HepG2 (cell line): ENCODE measurements around the gene FSD2. TPM values are rescaled to one million over a fixed set of nuclear protein-coding genes. Genes with fewer than 3 reads are reported as not detected.

Experiments used
- ATAC-seq: fragments of 200-7000 bp; cut with Tn5 transposase; 3 replicates; pipeline ENCODE4 v1.9.1; 2020; ENCODE audit warnings: mild to moderate bottlenecking, moderate library complexity
- BruUV-seq: library from RNA; stranded (reverse); fragments of 400-500 nt; replicated peaks from 2 replicates; lab custom pipeline; 2021; lab: Mats Ljungman, UMichigan
- CTCF ChIA-PET: fragments of 300-600 bp; formaldehyde crosslinking; extraction: SDS; loops from one replicate; lab custom pipeline; 2021; ENCODE audit warnings: low total read pairs, inconsistent platforms, low intra/inter-chr PET ratio; lab: Yijun Ruan, JAX
- POLR2A ChIA-PET: fragments of 350-600 bp; sonication (Branson Sonifier 250); formaldehyde crosslinking; loops from one replicate; lab custom pipeline; 2020; ENCODE audit warnings: antibody characterized with exemption, inconsistent platforms; lab: Yijun Ruan, JAX
- DNase-seq: peaks from one replicate; pipeline ENCODE4 v3.0.0-alpha.2; 2015; ENCODE audit warnings: low spot score
- FAIRE-seq: peaks from 3 replicates; lab custom pipeline; 2011; peaks lifted over from hg19 to GRCh38; lab: Jason Lieb, UNC
- H2AFZ ChIP-seq: one replicate; pipeline ENCODE4 v1.6.1; 2011; ENCODE audit warnings: low read length, inconsistent platforms
- H3K27ac ChIP-seq: fragments of 300-600 bp; 3 replicates; pipeline ENCODE4 v1.8.0; 2011; ENCODE audit warnings: mixed run types, mild to moderate bottlenecking, mixed read lengths, low read length, inconsistent platforms; ENCODE audit not compliant: insufficient read depth; ENCODE audit errors: extremely low read length
- H3K27me3 ChIP-seq, 2 experiments: fragments of 200-600 bp in 1 of 2; 2 replicates in 1 of 2; 3 replicates in 1 of 2; pipeline versions ENCODE4 v1.6.0 to v1.8.0; 2011; ENCODE audit warnings: low read length in 2 of 2, mild to moderate bottlenecking in 2 of 2, moderate library complexity in 2 of 2, inconsistent platforms in 1 of 2; ENCODE audit not compliant: insufficient read depth in 2 of 2, control insufficient read depth in 1 of 2
- H3K36me3 ChIP-seq, 2 experiments: fragments of 200-600 bp in 1 of 2; replicated peaks in 1 of 2; 2 replicates in 1 of 2; 3 replicates in 1 of 2; pipeline versions ENCODE4 v1.5.1 to v1.8.0; 2011; ENCODE audit warnings: low read length in 2 of 2, inconsistent platforms in 1 of 2; ENCODE audit not compliant: insufficient read depth in 2 of 2, control insufficient read depth in 1 of 2
- H3K4me1 ChIP-seq: 2 replicates; pipeline ENCODE4 v1.5.1; 2012; ENCODE audit warnings: low read length, inconsistent platforms; ENCODE audit not compliant: insufficient read depth
- H3K4me2 ChIP-seq: 2 replicates; pipeline ENCODE4 v1.6.0; 2011; ENCODE audit warnings: low read depth, low read length, inconsistent platforms
- H3K4me3 ChIP-seq, 3 experiments: fragments of 200-600 bp in 1 of 3; sonication (generic), shearing (Covaris generic) in 1 of 3; replicated peaks in 1 of 3; 2 replicates each; pipeline ENCODE4 v1.5.1; 2011 to 2016; ENCODE audit warnings: low read length in 3 of 3, inconsistent platforms in 2 of 3, low read depth in 2 of 3, mild to moderate bottlenecking in 2 of 3, control low read depth in 1 of 3, mixed read lengths in 1 of 3; ENCODE audit not compliant: insufficient read depth in 1 of 3
- H3K79me2 ChIP-seq: one replicate; pipeline ENCODE4 v1.6.1; 2011; ENCODE audit warnings: low read length, inconsistent platforms; ENCODE audit not compliant: insufficient read depth
- H3K9ac ChIP-seq: 2 replicates; pipeline ENCODE4 v1.6.0; 2011; ENCODE audit warnings: mild to moderate bottlenecking, low read depth, low read length, inconsistent platforms; ENCODE audit not compliant: insufficient read depth
- H3K9me3 ChIP-seq: 2 replicates; pipeline ENCODE4 v1.5.1; 2012; ENCODE audit warnings: mild to moderate bottlenecking, low read length
- H4K20me1 ChIP-seq: 2 replicates; pipeline ENCODE4 v1.6.0; 2011; ENCODE audit warnings: inconsistent platforms, mild to moderate bottlenecking, low read length, moderate library complexity; ENCODE audit not compliant: insufficient read depth
- AKNA ChIP-seq: sonication (generic); formaldehyde crosslinking; IDR thresholded peaks from 2 replicates; pipeline ENCODE4 v1.4.0; 2020; ENCODE audit warnings: missing genetic modification reagents, borderline replicate concordance
- KMT2A ChIP-seq: sonication (generic); formaldehyde crosslinking; IDR thresholded peaks from 2 replicates; pipeline ENCODE4 v1.4.0; 2020; ENCODE audit warnings: missing genetic modification reagents
- POLR2G ChIP-seq: fragments of 200-400 bp; formaldehyde crosslinking; IDR thresholded peaks from 2 replicates; pipeline ENCODE4 v1.6.1; 2018; ENCODE audit warnings: mild to moderate bottlenecking, low read depth, low read length, moderate library complexity
- ZFP82 ChIP-seq: sonication (generic); formaldehyde crosslinking; IDR thresholded peaks from 2 replicates; pipeline ENCODE4 v1.5.1; 2020; ENCODE audit warnings: mild to moderate bottlenecking, missing genetic modification reagents, borderline replicate concordance
- ZNF556 ChIP-seq: sonication (generic); formaldehyde crosslinking; IDR thresholded peaks from 2 replicates; pipeline ENCODE4 v1.4.0; 2020; ENCODE audit warnings: mild to moderate bottlenecking, missing genetic modification reagents, borderline replicate concordance
- WGBS: methylation state at CpG from one replicate; pipeline ENCODE4 v1.1.6; 2017; ENCODE audit warnings: low lambda C conversion rate; 5-methylcytosine and 5-hydroxymethylcytosine counted together
- in situ Hi-C: cut with HindIII; loops from 2 replicates; pipeline ENCODE4 v1.10.0; 2017; ENCODE audit warnings: low pct_unique_long_range_greater_than_20kb; ENCODE audit not compliant: extremely low pct_ligation_motif_present
- intact Hi-C: fragments of 100-400 bp; cut with micrococcal nuclease; formaldehyde crosslinking; loops from one replicate; pipeline ENCODE4 v1.10.0; 2022; ENCODE audit not compliant: unreplicated experiment
- polyA plus RNA-seq, 8 experiments: library from polyadenylated mRNA; depleted of rRNA in 3 of 8; stranded (reverse) in 7 of 8; unstranded in 1 of 8; fragments of >200 nt; fragmentation: Illumina TruSeq in 4 of 8; extraction: Trizol in 4 of 8; gene quantifications; 2 replicates each; pipeline versions ENCODE4 v1.2.1 to v1.2.3, GENCODE V29; 2011 to 2016; ENCODE audit warnings: low read depth in 4 of 8, missing spikeins in 1 of 8, mixed read lengths in 1 of 8; ENCODE audit not compliant: insufficient read depth in 1 of 8
- total RNA-seq, 5 experiments: library from RNA; depleted of rRNA; stranded (reverse); fragments of >200 nt; fragmentation: Illumina TruSeq; extraction: Trizol; gene quantifications; 2 replicates each; pipeline ENCODE4 v1.2.3, GENCODE V29; 2016; ENCODE audit warnings: low read depth in 1 of 5
- TF ChIP-seq, protein P1 (sequence below): sonication (generic); formaldehyde crosslinking; IDR thresholded peaks from 2 replicates; pipeline ENCODE4 v1.4.0; 2020; ENCODE audit warnings: missing genetic modification reagents
- TF ChIP-seq, protein P2 (sequence below): sonication (generic); formaldehyde crosslinking; IDR thresholded peaks from 2 replicates; pipeline ENCODE4 v1.4.0; 2020; ENCODE audit warnings: mild to moderate bottlenecking, missing genetic modification reagents

The FSD2 gene
- total and polyA plus RNA-seq, 2 of the 13 experiments (the other 11 are each of a cell fraction or from before 2014, with no cell fraction given), result not detected

DNA sequence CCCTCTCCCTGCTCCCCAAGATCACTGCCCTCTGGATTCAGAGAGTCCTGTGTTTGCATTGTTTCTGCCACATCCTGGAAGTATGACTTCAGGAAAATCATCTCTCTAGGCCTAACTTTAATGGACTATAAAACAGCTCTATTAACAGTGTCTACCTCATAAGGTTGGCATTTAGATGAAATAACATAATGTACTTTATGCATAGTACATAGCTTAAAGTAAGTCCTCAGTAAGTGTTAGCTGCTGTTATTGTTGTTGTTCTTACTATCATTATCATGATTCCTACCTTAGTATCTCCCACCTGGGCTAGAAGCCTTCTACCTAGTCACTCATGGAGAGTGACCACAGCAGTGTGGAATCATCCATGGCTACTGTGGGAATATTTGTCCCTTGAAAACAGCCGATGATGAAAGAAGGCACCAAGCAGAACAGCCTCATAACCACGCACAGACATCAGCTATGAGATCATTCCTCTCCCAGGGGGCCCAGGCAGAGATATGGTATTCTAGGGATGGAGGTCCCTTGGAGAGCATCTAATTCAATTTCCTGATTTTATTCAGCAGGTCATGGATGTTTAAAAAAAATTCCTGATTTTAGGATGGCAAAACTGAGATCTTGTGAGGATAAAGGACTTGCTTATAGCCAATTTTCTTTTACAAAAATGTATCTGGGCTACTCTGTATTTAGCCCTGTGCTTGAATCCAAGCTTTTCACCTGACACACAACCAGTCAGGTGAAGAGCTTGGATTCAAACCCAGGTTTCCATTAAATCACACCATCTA is 1.9 kb downstream of the FSD2 start:
- H3K4me1 ChIP-seq, result peaks cover 25% of the 10 kb centered on the region
- in situ Hi-C loops, result no loop called here
- FAIRE-seq (no peak), DNase-seq (no peak), ATAC-seq (no peak)
- no peaks in the 10 kb centered on the region; a peak in 2 of 5 replicates for H3K27me3 ChIP-seq
- H3K4me2 ChIP-seq, result no peak overlapping the region
- WGBS, result 0% methylated on average over 2 of the region's 2 CpGs
- no peak overlapping the region for H3K4me3 ChIP-seq
- H3K36me3 ChIP-seq, result no peaks in the 10 kb centered on the region
- H2AFZ ChIP-seq, result no peak overlapping the region
- no peak overlapping the region for H3K27ac ChIP-seq
- no peaks in the 10 kb centered on the region for H3K79me2 ChIP-seq
- intact Hi-C loops, result no loop called here
- no peaks in the 10 kb centered on the region for H3K9me3 ChIP-seq
- no TSS peak for BruUV-seq
- no peaks in the 10 kb centered on the region for H4K20me1 ChIP-seq
- no peak overlapping the region for H3K9ac ChIP-seq
- ChIA-PET POLR2A (interaction anchor here (1.4 kb wide), 1 partner anchor 54 kb away, joined by 7 read pairs; no protein-coding TSS in a partner anchor), CTCF (no interaction called here)
- TF ChIP-seq, protein P1, sequence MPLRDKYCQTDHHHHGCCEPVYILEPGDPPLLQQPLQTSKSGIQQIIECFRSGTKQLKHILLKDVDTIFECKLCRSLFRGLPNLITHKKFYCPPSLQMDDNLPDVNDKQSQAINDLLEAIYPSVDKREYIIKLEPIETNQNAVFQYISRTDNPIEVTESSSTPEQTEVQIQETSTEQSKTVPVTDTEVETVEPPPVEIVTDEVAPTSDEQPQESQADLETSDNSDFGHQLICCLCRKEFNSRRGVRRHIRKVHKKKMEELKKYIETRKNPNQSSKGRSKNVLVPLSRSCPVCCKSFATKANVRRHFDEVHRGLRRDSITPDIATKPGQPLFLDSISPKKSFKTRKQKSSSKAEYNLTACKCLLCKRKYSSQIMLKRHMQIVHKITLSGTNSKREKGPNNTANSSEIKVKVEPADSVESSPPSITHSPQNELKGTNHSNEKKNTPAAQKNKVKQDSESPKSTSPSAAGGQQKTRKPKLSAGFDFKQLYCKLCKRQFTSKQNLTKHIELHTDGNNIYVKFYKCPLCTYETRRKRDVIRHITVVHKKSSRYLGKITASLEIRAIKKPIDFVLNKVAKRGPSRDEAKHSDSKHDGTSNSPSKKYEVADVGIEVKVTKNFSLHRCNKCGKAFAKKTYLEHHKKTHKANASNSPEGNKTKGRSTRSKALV (CRISPR knock-in tag), result no peak
- no peak for TF ChIP-seq KMT2A (CRISPR knock-in tag)
- no peak for TF ChIP-seq POLR2G
- TF ChIP-seq, protein P2, sequence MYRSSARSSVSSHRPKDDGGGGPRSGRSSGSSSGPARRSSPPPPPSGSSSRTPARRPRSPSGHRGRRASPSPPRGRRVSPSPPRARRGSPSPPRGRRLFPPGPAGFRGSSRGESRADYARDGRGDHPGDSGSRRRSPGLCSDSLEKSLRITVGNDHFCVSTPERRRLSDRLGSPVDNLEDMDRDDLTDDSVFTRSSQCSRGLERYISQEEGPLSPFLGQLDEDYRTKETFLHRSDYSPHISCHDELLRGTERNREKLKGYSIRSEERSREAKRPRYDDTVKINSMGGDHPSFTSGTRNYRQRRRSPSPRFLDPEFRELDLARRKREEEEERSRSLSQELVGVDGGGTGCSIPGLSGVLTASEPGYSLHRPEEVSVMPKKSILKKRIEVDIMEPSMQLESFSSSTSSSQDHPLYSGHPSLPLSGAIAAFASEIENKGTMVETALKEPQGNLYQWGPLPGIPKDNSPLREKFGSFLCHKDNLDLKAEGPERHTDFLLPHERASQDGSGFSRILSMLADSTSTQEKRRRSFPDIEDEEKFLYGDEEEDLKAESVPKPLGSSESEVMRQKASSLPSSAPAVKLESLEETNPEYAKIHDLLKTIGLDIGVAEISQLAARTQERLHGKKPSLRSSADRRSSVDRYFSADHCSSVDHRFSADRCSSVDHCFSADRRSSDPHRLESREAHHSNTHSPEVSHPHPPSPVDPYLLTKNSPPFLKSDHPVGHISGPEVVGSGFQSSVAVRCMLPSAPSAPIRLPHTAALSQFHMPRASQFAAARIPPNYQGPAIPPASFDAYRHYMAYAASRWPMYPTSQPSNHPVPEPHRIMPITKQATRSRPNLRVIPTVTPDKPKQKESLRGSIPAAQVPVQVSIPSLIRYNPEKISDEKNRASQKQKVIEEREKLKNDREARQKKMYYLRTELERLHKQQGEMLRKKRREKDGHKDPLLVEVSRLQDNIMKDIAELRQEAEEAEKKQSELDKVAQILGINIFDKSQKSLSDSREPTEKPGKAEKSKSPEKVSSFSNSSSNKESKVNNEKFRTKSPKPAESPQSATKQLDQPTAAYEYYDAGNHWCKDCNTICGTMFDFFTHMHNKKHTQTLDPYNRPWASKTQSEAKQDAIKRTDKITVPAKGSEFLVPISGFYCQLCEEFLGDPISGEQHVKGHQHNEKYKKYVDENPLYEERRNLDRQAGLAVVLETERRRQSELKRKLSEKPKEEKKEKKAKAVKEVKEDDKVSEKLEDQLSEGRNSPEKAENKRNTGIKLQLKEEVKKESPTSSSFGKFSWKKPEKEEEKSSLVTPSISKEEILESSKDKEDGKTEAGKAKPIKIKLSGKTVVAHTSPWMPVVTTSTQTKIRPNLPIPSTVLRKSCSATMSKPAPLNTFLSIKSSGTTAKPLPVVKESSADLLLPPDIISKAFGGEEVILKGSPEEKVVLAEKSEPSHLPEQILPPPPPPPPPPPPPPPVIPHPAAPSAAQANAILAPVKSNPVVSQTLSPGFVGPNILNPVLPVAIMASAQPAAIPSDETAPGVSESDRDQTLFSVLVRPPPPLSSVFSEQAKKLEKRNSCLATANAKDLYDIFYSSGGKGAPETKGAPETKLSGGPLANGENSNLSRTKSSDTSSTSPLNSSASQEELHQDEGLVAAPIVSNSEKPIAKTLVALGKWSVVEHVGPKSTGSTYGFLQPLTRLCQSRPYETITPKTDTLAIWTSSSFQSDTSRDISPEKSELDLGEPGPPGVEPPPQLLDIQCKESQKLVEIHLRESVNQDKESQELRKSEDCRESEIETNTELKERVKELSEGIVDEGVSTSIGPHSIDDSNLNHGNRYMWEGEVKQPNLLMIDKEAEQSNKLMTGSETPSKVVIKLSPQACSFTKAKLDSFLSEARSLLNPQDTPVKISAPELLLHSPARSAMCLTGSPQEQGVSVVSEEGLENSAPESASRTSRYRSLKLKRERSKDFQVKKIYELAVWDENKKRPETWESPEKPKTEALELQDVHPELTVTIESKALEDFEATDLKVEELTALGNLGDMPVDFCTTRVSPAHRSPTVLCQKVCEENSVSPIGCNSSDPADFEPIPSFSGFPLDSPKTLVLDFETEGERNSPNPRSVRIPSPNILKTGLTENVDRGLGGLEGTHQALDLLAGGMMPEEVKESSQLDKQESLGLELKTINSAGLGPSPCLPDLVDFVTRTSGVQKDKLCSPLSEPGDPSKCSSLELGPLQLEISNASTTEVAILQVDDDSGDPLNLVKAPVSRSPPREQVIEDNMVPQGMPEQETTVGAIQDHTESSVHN (CRISPR knock-in tag), result no peak
- no peak for TF ChIP-seq AKNA (CRISPR knock-in tag)
- no peak for TF ChIP-seq ZFP82
- TF ChIP-seq ZNF556, result no peak
